GM20431 (cell line): ENCODE data around the gene PTPN21.

ENCODE experiments used
- in situ Hi-C: fragments of 300-500 bp; cut with MseI, MboI; formaldehyde crosslinking; loops from one replicate; pipeline ENCODE4 v1.15.0; 2020; ENCODE audit warnings: low sequenced_read_pairs; ENCODE audit not compliant: unreplicated experiment

The PTPN21 gene

GRCh38 chr14:88477513-88478250, 77.1 kb downstream of the PTPN21 start:
- in situ Hi-C loops, result no loop called here

- in situ Hi-C loops, result no loop called here
Measured at GRCh38 chr14:88476825-88477224, 78.0 kb downstream of the PTPN21 start.

GRCh38 chr14:88476214-88476774, 78.5 kb downstream of the PTPN21 start:
- in situ Hi-C loops, result no loop called here

- in situ Hi-C loops, result no loop called here
Measured at GRCh38 chr14:88473791-88474190, 81.0 kb downstream of the PTPN21 start.

GRCh38 chr14:88470542-88471440, 84.0 kb downstream of the PTPN21 start:
- in situ Hi-C loops, result no loop called here

GRCh38 chr14:88468406-88468805, 86.4 kb downstream of the PTPN21 start:
- in situ Hi-C loops, result no loop called here

- in situ Hi-C loops, result no loop called here
Measured at GRCh38 chr14:88463318-88463717, 91.5 kb downstream of the PTPN21 start.

- in situ Hi-C loops, result no loop called here
Measured at GRCh38 chr14:88454886-88455285, 99.9 kb downstream of the PTPN21 start.

- in situ Hi-C loops, result no loop called here
Measured at GRCh38 chr14:88452231-88452630, 102.6 kb downstream of the PTPN21 start.

GRCh38 chr14:88439088-88439487, 115.7 kb downstream of the PTPN21 start:
- in situ Hi-C loops, result no loop called here

- in situ Hi-C loops, result no loop called here
Measured at GRCh38 chr14:88437658-88438057, 117.1 kb downstream of the PTPN21 start.

- in situ Hi-C loops, result no loop called here
Measured at GRCh38 chr14:88430976-88431375, 123.8 kb downstream of the PTPN21 start.

GRCh38 chr14:88426271-88426670, 128.5 kb downstream of the PTPN21 start:
- in situ Hi-C loops, result no loop called here

- in situ Hi-C loops, result no loop called here
Measured at GRCh38 chr14:88424573-88424972, 130.2 kb downstream of the PTPN21 start.

- in situ Hi-C loops, result no loop called here
Measured at GRCh38 chr14:88422919-88423650, 131.7 kb downstream of the PTPN21 start.

GRCh38 chr14:88422047-88422446, 132.8 kb downstream of the PTPN21 start:
- in situ Hi-C loops, result no loop called here

- in situ Hi-C loops, result no loop called here
Measured at GRCh38 chr14:88421286-88421685, 133.5 kb downstream of the PTPN21 start.

GRCh38 chr14:88420187-88420586, 134.6 kb downstream of the PTPN21 start:
- in situ Hi-C loops, result no loop called here

- in situ Hi-C loops, result no loop called here
Measured at GRCh38 chr14:88417594-88417993, 137.2 kb downstream of the PTPN21 start.
